ENCODE results near the gene ARHGEF4. TPM values are rescaled to one million over a fixed set of nuclear protein-coding genes. Genes with fewer than 3 reads are reported as not detected.

ARHGEF4 gene
- total RNA-seq, 1 donor from 2014 or later = 25.5 TPM

DNA sequence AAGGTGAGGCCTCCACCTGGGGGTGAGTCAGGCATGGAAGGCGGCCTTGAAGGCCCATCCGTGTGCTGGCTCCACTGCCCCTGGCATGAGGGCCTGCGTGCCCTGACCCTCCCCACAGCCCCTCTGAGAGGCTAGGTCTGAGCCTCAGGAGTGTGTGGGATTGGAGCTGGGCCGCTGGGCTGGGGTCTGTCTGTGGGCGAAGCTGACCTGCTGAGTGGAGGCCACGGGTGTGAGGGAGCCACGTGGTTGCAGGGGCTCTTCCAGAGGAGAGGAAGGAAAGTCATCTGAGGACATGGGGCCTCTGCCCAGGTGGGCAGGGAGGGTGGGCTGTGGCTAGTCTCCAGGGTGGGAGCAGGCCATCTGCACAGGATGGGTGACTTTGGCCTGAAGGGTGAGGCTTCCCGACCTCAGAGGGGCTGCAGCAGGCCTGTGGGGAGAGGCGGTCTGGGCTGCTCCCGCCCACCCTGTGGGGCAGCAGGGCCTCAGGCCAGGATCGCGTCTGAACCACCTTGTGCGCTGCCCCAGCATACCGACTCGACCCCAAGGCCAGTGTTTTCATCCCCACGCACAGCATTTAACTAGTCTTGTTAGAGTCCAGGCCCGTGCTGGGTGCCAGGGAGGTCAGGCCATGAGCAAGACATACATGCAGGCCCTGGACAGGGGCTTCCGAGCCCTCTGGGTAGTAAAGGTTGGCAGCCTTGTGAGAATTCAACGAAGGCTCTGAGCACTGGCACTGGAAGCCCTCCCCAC lies 11.2 kb downstream of the ARHGEF4 start:
- H3K36me3 Mint-ChIP-seq = no peaks in the 10 kb centered on the region
- no peaks in the 10 kb centered on the region for H3K4me1 Mint-ChIP-seq
- DNase-seq (ENCODE audit: low spot score in 2 of 2, unreplicated experiment in 2 of 2) = no peak
- H3K4me3 Mint-ChIP-seq = no peak overlapping the region
- TF ChIP-seq, protein P1, sequence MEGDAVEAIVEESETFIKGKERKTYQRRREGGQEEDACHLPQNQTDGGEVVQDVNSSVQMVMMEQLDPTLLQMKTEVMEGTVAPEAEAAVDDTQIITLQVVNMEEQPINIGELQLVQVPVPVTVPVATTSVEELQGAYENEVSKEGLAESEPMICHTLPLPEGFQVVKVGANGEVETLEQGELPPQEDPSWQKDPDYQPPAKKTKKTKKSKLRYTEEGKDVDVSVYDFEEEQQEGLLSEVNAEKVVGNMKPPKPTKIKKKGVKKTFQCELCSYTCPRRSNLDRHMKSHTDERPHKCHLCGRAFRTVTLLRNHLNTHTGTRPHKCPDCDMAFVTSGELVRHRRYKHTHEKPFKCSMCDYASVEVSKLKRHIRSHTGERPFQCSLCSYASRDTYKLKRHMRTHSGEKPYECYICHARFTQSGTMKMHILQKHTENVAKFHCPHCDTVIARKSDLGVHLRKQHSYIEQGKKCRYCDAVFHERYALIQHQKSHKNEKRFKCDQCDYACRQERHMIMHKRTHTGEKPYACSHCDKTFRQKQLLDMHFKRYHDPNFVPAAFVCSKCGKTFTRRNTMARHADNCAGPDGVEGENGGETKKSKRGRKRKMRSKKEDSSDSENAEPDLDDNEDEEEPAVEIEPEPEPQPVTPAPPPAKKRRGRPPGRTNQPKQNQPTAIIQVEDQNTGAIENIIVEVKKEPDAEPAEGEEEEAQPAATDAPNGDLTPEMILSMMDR (IDR thresholded peaks at IDR 0.05; ENCODE audit: unreplicated experiment) = no peak
- H3K27ac Mint-ChIP-seq = no peak overlapping the region
- H3K9me3 Mint-ChIP-seq = no peaks in the 10 kb centered on the region
- peaks cover 6% of the 10 kb centered on the region for H3K27me3 Mint-ChIP-seq (ENCODE audit: low read depth)

DNA sequence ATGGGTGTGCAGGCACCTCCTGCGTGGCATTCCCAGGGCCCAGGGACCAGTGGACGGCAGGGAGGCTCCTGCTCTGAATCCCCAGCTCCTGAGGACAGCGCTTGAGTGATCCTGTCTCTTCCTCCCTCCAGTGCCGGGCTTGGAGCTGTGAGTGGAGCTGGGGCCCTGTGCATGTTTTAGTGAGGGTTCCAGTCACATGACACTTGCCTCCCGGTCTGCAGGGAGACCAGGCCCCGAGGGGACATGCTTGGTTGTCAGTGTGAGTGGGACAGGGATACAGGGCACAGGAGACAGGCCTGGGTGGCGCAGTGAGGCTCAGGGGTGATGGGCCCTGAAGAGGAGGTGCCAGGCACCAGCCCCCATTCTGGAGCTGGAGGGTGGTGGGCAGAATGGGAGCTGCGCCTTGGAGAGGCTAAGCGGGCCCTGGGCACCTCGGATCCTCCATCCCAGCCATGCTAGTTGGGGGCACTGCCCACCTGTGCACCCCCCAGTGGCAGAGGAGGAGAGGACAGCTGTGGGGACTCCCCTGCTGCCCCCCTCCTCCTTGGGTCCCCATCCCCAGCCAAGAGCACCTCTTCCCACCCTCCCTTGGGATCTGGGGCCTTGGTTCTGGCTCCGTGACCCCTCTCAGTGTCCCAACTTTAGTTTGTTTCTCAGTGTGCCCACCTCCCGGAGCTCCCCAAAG lies 12.0 kb downstream of the ARHGEF4 start:
- H3K4me3 Mint-ChIP-seq = no peak overlapping the region
- H3K36me3 Mint-ChIP-seq = no peaks in the 10 kb centered on the region
- no peaks in the 10 kb centered on the region for H3K4me1 Mint-ChIP-seq
- no peak overlapping the region for H3K27ac Mint-ChIP-seq
- H3K27me3 Mint-ChIP-seq (ENCODE audit: low read depth) = peaks cover 2% of the 10 kb centered on the region
- DNase-seq (ENCODE audit: low spot score in 2 of 2, unreplicated experiment in 2 of 2) = no peak
- H3K9me3 Mint-ChIP-seq = no peaks in the 10 kb centered on the region
- TF ChIP-seq, protein P1 (IDR thresholded peaks at IDR 0.05; ENCODE audit: unreplicated experiment) = no peak

DNA sequence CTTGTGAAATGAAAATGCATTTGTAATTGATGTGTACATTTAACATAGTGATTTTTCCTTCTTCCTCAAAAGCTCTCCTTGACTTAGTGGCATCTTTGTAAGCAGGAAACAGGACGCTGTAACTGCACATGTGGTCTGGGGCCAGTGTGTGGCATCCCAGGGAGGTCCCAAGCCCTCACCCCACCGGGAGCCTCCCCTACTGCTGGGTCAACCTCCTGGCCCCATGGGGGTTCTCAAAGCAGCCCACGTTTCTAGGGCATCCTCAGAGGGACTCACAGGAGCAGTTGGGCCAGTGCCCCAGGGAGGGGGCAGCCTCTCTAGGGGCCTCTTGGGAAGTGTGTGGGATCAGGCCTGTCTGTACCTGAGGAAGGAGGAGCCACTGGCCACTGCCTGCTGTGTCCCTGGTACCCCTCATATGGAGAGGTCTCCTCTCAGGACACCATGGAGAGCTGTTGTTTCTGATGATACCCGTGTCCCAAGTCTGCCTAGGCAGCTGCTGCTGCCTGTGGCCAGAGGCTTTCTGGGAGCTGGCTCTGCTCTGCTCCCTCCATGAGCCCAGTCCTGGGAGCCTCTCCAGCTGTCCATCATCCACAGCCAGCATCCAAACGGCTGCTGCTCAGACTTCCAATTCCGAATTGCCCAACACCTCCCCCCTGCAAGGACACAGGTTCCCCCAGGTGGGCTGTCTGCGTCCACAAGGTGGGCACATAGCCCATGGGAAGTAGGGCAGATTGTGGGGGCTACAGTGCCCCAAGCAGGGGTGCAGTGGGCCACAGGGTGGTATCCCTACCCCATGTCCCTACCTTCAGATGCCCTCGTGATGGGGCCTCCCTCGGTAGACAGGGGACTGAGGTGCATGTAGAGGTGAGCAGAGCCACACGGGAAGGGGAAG lies 13.4 kb downstream of the ARHGEF4 start:
- Mint-ChIP-seq H3K4me3 (no peak overlapping the region), H3K27me3 (ENCODE audit: low read depth) (peaks cover 2% of the 10 kb centered on the region), H3K9me3 (no peaks in the 10 kb centered on the region), H3K27ac (no peak overlapping the region), H3K36me3 (no peaks in the 10 kb centered on the region), H3K4me1 (no peaks in the 10 kb centered on the region)
- no peak for DNase-seq (ENCODE audit: low spot score in 2 of 2, unreplicated experiment in 2 of 2)
- TF ChIP-seq, protein P1 (IDR thresholded peaks at IDR 0.05; ENCODE audit: unreplicated experiment) = no peak

DNA sequence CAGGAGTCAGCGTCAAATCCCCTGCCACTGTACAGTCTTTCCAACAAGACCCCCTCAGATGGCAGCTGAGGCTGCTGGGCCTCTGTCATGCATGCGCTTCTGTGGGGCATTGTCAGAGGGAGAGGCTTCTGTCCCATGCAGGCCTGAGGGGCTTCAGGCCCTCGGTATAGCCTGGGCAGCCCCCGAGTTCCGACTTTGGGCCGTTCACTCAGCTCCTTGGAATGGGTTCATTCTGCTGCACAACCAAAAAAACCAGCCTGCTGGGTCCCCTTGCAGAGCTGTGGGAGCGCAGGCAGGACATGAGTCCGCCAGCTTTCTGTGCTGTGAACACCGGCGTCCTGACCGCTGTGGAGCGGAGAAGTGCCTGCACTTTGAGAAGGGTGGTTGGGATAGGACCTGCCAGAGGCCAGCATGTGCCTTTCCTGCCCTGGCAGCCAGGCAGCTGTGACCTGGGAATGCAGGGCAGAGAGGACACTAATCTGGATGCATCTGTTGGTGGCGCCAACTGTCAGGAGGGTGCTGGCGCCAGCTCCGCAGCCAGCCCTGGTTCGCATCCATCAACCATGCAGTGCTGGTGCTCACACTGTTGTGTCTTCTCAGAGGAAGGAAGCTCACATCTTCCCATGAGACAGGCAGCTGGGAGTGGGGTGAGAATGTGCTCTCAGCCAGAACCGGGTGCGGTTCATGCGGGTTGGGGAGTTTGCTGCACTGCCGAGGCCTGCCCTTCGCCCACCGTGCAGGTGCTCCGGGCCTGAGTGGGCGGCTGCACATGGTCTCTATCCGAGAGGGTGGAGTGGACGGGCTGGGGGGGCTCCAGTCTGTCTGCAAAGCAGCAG lies 14.3 kb downstream of the ARHGEF4 start:
- Mint-ChIP-seq H3K27ac (no peak overlapping the region), H3K36me3 (no peaks in the 10 kb centered on the region), H3K9me3 (peaks cover 5% of the 10 kb centered on the region), H3K4me3 (no peak overlapping the region), H3K4me1 (no peaks in the 10 kb centered on the region), H3K27me3 (ENCODE audit: low read depth) (peaks cover 2% of the 10 kb centered on the region)
- no peak for DNase-seq (ENCODE audit: low spot score in 2 of 2, unreplicated experiment in 2 of 2)
- TF ChIP-seq, protein P1 (IDR thresholded peaks at IDR 0.05; ENCODE audit: unreplicated experiment) = no peak

All from mesothelial cell of epicardium (in vitro differentiated cells).